Endothelial cell of umbilical vein (primary cell): ENCODE results near the gene C16orf74. TPM values are rescaled to one million over a fixed set of nuclear protein-coding genes. Genes with fewer than 3 reads are reported as not detected.

Experiments
- BruUV-seq: library from RNA; stranded (reverse); fragments of 400-500 nt; replicated peaks from 2 replicates; lab custom pipeline; 2021; lab: Mats Ljungman, UMichigan
- CTCF ChIA-PET: fragments of 300-600, 350-600 bp; sonication (Branson Sonifier 250); formaldehyde crosslinking; loops from one replicate; lab custom pipeline; 2021; ENCODE audit warnings: antibody characterized with exemption, inconsistent platforms; lab: Charles Lee
- POLR2A ChIA-PET: fragments of 300-600, 350-600 bp; sonication (Branson Sonifier 250); formaldehyde crosslinking; loops from one replicate; lab custom pipeline; 2021; ENCODE audit warnings: antibody characterized with exemption, inconsistent platforms; lab: Charles Lee
- DNase-seq: peaks from one replicate; pipeline ENCODE4 v3.0.0-alpha.2; 2011; ENCODE audit warnings: low read depth, low spot score
- FAIRE-seq: peaks from 2 replicates; lab custom pipeline; 2011; peaks lifted over from hg19 to GRCh38; lab: Jason Lieb, UNC
- H2AFZ ChIP-seq: 2 replicates; pipeline ENCODE4 v1.6.0; 2012; ENCODE audit warnings: low read depth, low read length, control low read depth, inconsistent platforms
- H3K27ac ChIP-seq: 2 replicates; pipeline ENCODE4 v1.5.1; 2011; ENCODE audit warnings: low read depth, mild to moderate bottlenecking, control low read depth, low read length, moderate library complexity; ENCODE audit not compliant: insufficient read depth
- H3K27me3 ChIP-seq, 2 experiments: 2 replicates each; pipeline versions ENCODE4 v1.6.0 to v1.6.1; 2011; ENCODE audit warnings: low read length in 2 of 2, mixed read lengths in 1 of 2; ENCODE audit not compliant: control insufficient read depth in 2 of 2, insufficient read depth in 2 of 2
- H3K36me3 ChIP-seq, 2 experiments: 2 replicates in 1 of 2; 3 replicates in 1 of 2; pipeline ENCODE4 v1.5.1; 2011; ENCODE audit warnings: low read length in 2 of 2, mild to moderate bottlenecking in 1 of 2, moderate library complexity in 1 of 2; ENCODE audit not compliant: control insufficient read depth in 2 of 2, insufficient read depth in 2 of 2; ENCODE audit errors: extremely low read depth in 1 of 2
- H3K4me1 ChIP-seq: 3 replicates; pipeline ENCODE4 v1.5.1; 2011; ENCODE audit warnings: mild to moderate bottlenecking, low read length; ENCODE audit not compliant: control insufficient read depth, insufficient read depth; ENCODE audit errors: extremely low read depth
- H3K4me2 ChIP-seq: 2 replicates; pipeline ENCODE4 v1.6.1; 2011; ENCODE audit warnings: low read length, control low read depth, mixed read lengths; ENCODE audit not compliant: insufficient read depth
- H3K4me3 ChIP-seq, 3 experiments: fragments of 200-600 bp in 1 of 3; sonication (generic), shearing (Covaris generic) in 1 of 3; replicated peaks in 1 of 3; 2 replicates each; pipeline ENCODE4 v1.5.1; 2011 to 2016; ENCODE audit warnings: control low read depth in 3 of 3, low read length in 3 of 3, mild to moderate bottlenecking in 2 of 3, inconsistent platforms in 1 of 3, low read depth in 1 of 3, moderate library complexity in 1 of 3; ENCODE audit not compliant: insufficient read depth in 1 of 3
- H3K79me2 ChIP-seq: 2 replicates; pipeline ENCODE4 v1.6.0; 2012; ENCODE audit warnings: low read length, inconsistent platforms; ENCODE audit not compliant: control insufficient read depth, insufficient read depth
- H3K9ac ChIP-seq: replicated peaks from 2 replicates; pipeline ENCODE3; 2011; ENCODE audit warnings: low read length, control low read depth; ENCODE audit not compliant: insufficient read depth; ENCODE audit errors: extremely low read depth
- H3K9me1 ChIP-seq: replicated peaks from 3 replicates; pipeline ENCODE4 v1.6.0; 2011; ENCODE audit warnings: mild to moderate bottlenecking, low read length; ENCODE audit not compliant: control insufficient read depth, insufficient read depth; ENCODE audit errors: extremely low read depth
- H3K9me3 ChIP-seq: replicated peaks from 2 replicates; pipeline ENCODE4 v1.5.1; 2012; ENCODE audit warnings: low read length, inconsistent platforms; ENCODE audit not compliant: control insufficient read depth, insufficient read depth
- H4K20me1 ChIP-seq: replicated peaks from 2 replicates; pipeline ENCODE3; 2011; ENCODE audit warnings: mild to moderate bottlenecking, low read length; ENCODE audit not compliant: control insufficient read depth, insufficient read depth; ENCODE audit errors: extremely low read depth
- EZH2 ChIP-seq: IDR thresholded peaks from 2 replicates; pipeline ENCODE4 v1.6.1; 2012; ENCODE audit warnings: borderline replicate concordance, low read depth, mild to moderate bottlenecking, moderate library complexity, low read length, inconsistent platforms; ENCODE audit not compliant: severe bottlenecking
- FOS ChIP-seq: IDR thresholded peaks from 2 replicates; pipeline ENCODE4 v1.6.1; 2011; ENCODE audit warnings: mild to moderate bottlenecking, low read length, moderate library complexity, borderline replicate concordance; ENCODE audit not compliant: insufficient read depth
- GATA2 ChIP-seq: IDR thresholded peaks from 2 replicates; pipeline ENCODE4 v1.7.0; 2011; ENCODE audit warnings: low read depth, mild to moderate bottlenecking, moderate library complexity, mixed read lengths, low read length; ENCODE audit not compliant: insufficient read length, insufficient read depth
- JUN ChIP-seq: IDR thresholded peaks from 2 replicates; pipeline ENCODE4 v1.6.1; 2011; ENCODE audit warnings: borderline replicate concordance, low read depth; ENCODE audit not compliant: insufficient read length, insufficient read depth
- MYC ChIP-seq: IDR thresholded peaks from one replicate; pipeline ENCODE4 v1.6.1; 2011; ENCODE audit warnings: mild to moderate bottlenecking, low read depth, low read length
- POLR2A ChIP-seq: IDR thresholded peaks from 2 replicates; pipeline ENCODE4 v1.6.1; 2012; ENCODE audit warnings: low read depth, mild to moderate bottlenecking, control low read depth, low read length
- POLR2AphosphoS5 ChIP-seq: IDR thresholded peaks from 2 replicates; pipeline ENCODE4 v1.6.1; 2012; ENCODE audit warnings: low read depth, mild to moderate bottlenecking, control low read depth, low read length, moderate library complexity; ENCODE audit not compliant: insufficient read depth
- dilution Hi-C: fragments of 300-500 bp; cut with MboI; formaldehyde crosslinking; loops from one replicate; pipeline ENCODE4 v1.15.0; 2019; ENCODE audit warnings: low sequenced_read_pairs; ENCODE audit not compliant: extremely low pct_ligation_motif_present
- intact Hi-C: fragments of 100-400 bp; cut with micrococcal nuclease; formaldehyde crosslinking; loops from one replicate; pipeline ENCODE4 v1.10.0; 2022
- polyA plus RNA-seq, 4 experiments: library from polyadenylated mRNA; depleted of rRNA in 3 of 4; stranded (reverse) in 3 of 4; unstranded in 1 of 4; fragments of >200 nt; gene quantifications; 2 replicates each; pipeline versions ENCODE4 v1.2.1 to v1.2.3, GENCODE V29; 2011 to 2012; ENCODE audit warnings: missing spikeins in 1 of 4
- total RNA-seq: library from RNA; stranded (reverse); gene quantifications from 2 replicates; pipeline ENCODE4 v1.2.3, GENCODE V29; 2021
- TF ChIP-seq, protein P1 (sequence below): IDR thresholded peaks from 2 replicates; pipeline ENCODE4 v1.6.1; 2011; ENCODE audit not compliant: insufficient read depth, insufficient read length
- TF ChIP-seq, protein P2 (sequence below), 2 donors: IDR thresholded peaks; 1 replicate in 1 of 2; 2 replicates in 1 of 2; pipeline ENCODE4 v1.5.1; 2011; ENCODE audit warnings: low read length in 2 of 2, mild to moderate bottlenecking in 2 of 2, moderate library complexity in 2 of 2, control low read depth in 1 of 2, inconsistent platforms in 1 of 2, low read depth in 1 of 2; ENCODE audit not compliant: insufficient read depth in 1 of 2; ENCODE audit errors: extremely low read depth in 1 of 2

C16orf74 gene
- total and polyA plus RNA-seq, 2 donors (not counting 3 experiments of a cell fraction or from before 2014, with no cell fraction given) = 12.1 to 38.7 TPM

DNA sequence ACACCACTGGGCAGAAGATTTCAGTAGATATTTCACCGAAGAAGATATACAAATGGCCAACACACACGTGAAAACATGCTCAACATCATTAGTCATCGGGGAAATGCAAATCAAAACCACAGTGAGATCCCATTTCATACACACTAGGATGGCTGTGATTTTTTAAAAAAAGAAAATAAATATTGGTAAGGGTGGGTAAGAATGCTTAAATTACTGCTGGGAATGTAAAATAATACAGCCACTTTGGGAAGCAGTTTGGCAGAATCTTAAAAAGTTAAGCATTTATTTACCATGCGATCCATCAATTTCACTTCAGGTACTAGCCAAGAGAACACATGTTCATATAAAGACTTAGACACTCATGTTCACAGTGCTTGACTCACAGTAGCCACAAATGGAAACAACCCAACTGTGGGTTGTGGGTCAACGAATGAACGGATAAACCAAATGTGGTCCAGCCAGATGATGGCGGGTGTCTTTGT, 6.5 kb upstream of the C16orf74 start:
- H2AFZ ChIP-seq = no peak overlapping the region
- peaks cover 9% of the 10 kb centered on the region for H3K4me1 ChIP-seq
- intact Hi-C loops = no loop called here
- no peaks in the 10 kb centered on the region for H3K9me1 ChIP-seq
- no peak overlapping the region for H3K4me2 ChIP-seq
- H3K79me2 ChIP-seq = no peaks in the 10 kb centered on the region
- BruUV-seq = no TSS peak
- no peak overlapping the region for H3K27ac ChIP-seq
- no peak for TF ChIP-seq POLR2AphosphoS5
- TF ChIP-seq GATA2 = no peak
- no peak for TF ChIP-seq POLR2A
- TF ChIP-seq, protein P1, sequence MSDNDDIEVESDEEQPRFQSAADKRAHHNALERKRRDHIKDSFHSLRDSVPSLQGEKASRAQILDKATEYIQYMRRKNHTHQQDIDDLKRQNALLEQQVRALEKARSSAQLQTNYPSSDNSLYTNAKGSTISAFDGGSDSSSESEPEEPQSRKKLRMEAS = no peak
- no peak for TF ChIP-seq EZH2
- no peak for TF ChIP-seq FOS
- TF ChIP-seq MYC = no peak
- TF ChIP-seq, protein P2, sequence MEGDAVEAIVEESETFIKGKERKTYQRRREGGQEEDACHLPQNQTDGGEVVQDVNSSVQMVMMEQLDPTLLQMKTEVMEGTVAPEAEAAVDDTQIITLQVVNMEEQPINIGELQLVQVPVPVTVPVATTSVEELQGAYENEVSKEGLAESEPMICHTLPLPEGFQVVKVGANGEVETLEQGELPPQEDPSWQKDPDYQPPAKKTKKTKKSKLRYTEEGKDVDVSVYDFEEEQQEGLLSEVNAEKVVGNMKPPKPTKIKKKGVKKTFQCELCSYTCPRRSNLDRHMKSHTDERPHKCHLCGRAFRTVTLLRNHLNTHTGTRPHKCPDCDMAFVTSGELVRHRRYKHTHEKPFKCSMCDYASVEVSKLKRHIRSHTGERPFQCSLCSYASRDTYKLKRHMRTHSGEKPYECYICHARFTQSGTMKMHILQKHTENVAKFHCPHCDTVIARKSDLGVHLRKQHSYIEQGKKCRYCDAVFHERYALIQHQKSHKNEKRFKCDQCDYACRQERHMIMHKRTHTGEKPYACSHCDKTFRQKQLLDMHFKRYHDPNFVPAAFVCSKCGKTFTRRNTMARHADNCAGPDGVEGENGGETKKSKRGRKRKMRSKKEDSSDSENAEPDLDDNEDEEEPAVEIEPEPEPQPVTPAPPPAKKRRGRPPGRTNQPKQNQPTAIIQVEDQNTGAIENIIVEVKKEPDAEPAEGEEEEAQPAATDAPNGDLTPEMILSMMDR (IDR thresholded peaks at IDR 0.05; ENCODE audit: extremely low read depth in 1 of 2, insufficient read depth in 1 of 2, low read depth in 1 of 2, low read length in 2 of 2) = no peak
- no peak for TF ChIP-seq JUN
- ChIA-PET POLR2A (no interaction called here), CTCF (interaction anchor here (1.7 kb wide), 1 partner anchor 9 kb away, joined by 3 read pairs; no protein-coding TSS in a partner anchor)
- no peaks in the 10 kb centered on the region for H4K20me1 ChIP-seq
- H3K9me3 ChIP-seq = no peaks in the 10 kb centered on the region
- dilution Hi-C loops = no loop called here
- no peak overlapping the region for H3K9ac ChIP-seq
- no peaks in the 10 kb centered on the region for H3K27me3 ChIP-seq
- H3K36me3 ChIP-seq = no peaks in the 10 kb centered on the region
- DNase-seq (no peak), FAIRE-seq (peak; percentile 21)
- H3K4me3 ChIP-seq = no peak overlapping the region
